GM19240 (cell line): ENCODE data around the gene FDX1.

Experiments
- DNase-seq: peaks from one replicate; pipeline ENCODE4 v3.0.0; 2011; ENCODE audit warnings: low spot score; ENCODE audit not compliant: insufficient read length

The FDX1 gene

DNA sequence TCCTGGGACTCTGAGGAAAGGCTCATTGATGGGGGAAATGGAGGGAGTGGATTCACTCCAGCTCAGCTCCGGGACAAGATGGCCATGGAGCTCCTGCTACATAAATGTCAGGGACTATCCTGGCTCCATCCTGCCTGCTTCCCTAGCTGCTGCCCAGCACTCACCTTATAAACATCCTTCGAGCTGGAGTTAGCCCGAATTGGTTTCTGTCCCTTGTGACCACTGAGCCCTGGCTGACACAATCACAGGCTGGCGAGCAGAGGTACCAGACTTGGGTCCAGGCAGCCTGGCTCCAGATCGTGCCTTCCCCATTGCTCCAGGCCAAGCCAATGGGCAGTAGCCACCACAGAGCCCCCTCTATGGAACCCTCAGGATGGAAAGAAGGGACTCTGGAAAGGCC, 77.6 kb downstream of the FDX1 start:
- DNase-seq: no peak

DNA sequence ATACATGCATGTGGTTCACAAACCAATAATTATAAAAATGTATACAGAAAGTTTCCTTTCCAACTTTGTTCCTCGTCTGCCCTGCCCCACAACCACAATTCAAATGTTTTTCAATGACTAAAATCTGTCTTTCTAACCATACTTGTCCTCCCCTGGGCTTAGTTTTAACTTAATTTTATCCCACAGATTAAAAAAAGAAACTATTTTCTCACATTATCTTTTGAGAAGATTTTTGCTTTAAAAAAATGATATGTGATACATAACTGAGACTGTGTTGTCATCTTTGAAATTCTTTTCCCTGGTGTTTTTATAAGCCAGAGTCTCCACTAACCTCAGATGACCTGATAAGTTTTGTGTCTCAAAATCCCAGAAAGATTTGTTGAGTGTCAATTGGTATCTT, 79.0 kb downstream of the FDX1 start:
- no peak for DNase-seq

GRCh38 chr11:110509472-110509871, 79.7 kb downstream of the FDX1 start:
- DNase-seq: no peak

- DNase-seq: no peak
Measured at GRCh38 chr11:110512026-110512425, 82.3 kb downstream of the FDX1 start.

DNA sequence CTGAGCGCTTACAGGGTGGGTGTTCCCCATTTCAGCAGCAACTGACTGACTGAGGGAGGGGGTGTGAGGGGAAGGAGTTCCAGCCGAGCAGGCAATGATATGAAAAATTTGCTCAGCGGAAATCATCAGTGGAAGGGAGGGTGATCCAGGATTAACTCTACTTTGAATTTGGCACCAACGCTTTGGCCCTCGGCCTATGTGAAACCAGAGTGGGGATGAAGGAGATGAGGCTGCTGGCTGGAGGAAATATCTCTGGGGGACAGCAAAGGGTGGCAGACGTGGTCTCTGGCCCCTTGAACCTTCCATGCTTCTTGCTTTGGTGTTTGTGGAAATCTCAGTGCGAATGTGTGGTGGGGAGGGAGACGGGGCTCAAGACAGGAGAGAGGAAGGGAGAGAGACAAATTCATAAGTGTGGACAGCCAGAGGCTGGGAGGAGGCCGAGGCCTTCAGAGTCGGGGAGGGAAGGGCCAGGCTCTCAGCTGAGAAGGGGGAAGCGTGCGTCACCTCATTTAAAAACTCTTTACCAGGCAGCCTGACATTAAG, 83.6 kb downstream of the FDX1 start:
- DNase-seq: no peak

GRCh38 chr11:110513846-110514437, 84.2 kb downstream of the FDX1 start:
- DNase-seq: no peak
